AG08396 (cell line): ENCODE data around the gene PPARD.
"Not testable (repeated sequence)": the region's sequence is repeated elsewhere in the genome, so short reads cannot be mapped to it uniquely, and the experiment has no call there.

Source experiments
- DNase-seq: peaks from one replicate; pipeline ENCODE4 v3.0.0; 2012; ENCODE audit warnings: low spot score, mixed read lengths

PPARD gene

DNA sequence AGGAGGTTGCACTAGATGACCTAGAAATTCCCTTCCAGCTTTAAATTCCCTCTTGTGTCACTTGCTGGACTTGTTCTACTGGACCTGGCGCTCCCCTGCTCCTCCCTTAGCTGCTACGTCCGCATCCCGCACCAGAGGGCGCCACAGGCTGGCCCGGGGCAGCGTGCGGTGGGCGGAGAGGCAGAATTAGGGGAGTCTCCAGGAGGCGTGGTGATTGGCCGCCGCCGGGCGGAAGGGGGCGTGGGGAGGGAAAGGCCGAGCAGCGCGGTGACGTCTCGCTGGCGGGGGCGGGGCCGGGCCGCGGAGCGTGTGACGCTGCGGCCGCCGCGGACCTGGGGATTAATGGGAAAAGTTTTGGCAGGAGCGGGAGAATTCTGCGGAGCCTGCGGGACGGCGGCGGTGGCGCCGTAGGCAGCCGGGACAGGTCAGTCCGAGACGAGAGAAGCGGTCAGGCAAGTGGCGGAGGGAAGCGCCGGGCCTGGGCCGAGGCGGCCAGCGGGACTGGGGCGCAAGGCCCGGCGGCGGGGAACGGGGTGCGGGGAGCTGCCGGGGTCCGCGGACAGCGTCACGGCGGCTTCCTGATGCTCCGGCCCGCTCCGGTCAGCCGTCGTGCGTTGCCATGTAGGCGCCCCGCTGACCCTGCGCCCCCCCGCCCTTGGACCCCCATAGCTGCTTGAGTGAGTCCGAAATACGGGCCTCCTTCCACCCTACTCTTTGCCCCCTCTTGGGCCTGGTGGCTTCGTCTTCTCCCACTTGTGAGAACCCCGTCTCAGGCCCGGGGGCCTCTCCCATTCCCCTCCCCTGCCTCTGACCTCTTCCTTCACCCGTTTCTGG is at the start of gene PPARD:
TSS of gene PPARD (plus strand) at position 301 of the 834 bp plus-strand sequence. CDS start 68,530 bp downstream, outside the sequence.
- DNase-seq = peak; percentile 100

- no peak for DNase-seq
Measured at GRCh38 chr6:35293681-35294080, 48.7 kb upstream of the PPARD start.

DNA sequence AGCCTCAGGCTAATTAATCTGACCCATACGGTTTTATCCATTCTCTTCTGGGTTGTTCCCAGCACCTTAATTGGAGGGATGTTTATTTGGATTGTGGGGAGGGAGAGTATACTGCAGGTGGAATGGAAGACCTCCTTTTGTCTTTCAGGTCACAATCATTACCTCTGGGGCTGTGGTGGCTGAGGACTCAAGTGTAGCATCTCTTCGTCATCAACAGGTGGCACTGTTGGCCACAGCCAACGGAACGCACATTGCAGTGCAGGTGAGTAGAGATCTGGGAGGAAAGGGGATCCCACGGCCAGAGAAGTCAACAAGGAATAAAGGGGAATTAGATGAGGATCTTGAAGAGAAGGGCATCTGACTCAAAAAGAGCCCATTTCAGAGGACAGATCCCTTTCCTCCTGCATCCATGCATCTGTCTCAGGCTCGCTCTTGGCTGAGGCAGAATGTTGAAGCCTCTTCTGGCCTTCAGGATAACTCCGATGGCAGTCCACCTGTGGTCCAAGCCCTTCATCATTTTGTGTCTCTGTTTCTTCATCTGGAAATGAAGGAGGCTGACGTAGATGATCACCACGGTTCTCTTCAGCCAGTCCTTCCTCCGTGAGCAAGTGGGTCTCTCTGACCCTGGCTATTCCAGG is 47.9 kb upstream of the PPARD start:
- DNase-seq = peak; percentile 72

GRCh38 chr6:35295036-35295435 is 47.3 kb upstream of the PPARD start:
- no peak for DNase-seq

GRCh38 chr6:35295521-35296315 is 46.6 kb upstream of the PPARD start:
- DNase-seq = no peak

GRCh38 chr6:35296931-35297600 is 45.3 kb upstream of the PPARD start:
- no peak for DNase-seq

GRCh38 chr6:35297601-35298481 is 44.5 kb upstream of the PPARD start, which contains the start of gene DEF6:
Gene DEF6 (plus strand): TSS chr6:35297818. CDS start chr6:35297857, 39 bp downstream.
- peak; percentile 69 for DNase-seq

DNA sequence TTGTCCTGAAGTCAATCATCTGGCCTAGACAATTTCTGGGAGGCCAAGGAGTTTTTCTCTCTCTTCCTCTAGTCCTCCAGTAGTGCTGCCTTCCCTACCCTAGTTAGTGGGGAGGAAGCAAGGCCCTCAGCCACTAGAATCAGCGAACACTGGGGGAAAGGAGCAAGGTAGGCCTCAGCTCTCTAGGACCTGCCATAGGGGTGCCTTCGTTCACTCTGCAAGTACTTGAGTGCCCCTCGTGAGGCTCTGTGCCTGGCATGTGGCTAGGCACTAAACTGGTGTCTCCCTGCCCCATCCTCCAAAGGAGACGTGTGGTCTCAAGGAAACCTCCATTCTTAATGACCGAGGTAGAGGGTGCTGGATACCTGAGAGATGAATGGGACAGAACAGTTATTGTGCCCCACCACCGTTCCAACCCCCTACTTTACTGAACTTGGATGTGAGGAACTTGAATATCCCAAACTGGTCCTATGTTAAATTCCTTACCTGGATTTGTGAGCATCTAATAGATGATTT is 43.7 kb upstream of the PPARD start:
- no peak for DNase-seq

DNA sequence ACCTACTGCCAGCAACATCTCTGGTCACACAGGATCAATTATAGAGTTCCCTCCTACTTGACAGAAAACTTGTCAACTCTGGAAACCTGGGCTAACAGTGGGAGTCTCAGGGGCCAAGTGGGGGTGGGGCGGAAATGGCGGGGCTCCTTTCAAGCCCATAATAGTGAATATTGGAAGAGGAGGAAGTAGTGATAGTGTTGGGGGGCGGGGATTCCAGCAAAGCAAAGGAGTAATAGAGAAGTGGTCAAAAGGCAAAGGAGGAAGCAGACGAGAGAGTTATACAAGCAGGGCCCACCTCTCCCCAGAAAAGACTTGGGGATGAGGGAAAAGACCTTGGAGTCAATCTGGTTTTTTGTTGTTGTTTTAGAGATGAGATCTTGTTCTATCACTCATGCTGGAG is 42.7 kb upstream of the PPARD start:
- no peak for DNase-seq

DNA sequence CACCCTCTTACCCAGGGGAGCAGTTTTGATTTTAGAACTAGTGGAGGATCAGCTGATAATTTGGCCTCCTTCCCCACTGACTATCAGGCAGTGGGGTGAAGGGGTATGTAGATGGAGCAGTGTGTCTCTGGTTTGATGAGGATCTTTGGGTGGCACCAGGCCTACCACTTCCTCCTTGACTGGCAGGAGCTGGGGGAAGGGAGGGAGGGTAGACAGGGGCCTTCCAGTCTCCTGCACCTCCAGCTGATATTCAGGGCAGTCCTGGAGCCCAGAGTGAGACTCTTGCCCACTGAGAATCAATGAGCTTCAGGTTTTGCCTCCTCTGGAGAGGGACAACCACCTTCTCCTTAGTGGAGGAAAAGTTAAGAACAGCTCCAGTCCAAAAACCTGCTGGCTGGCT is 41.5 kb upstream of the PPARD start:
- no peak for DNase-seq

DNA sequence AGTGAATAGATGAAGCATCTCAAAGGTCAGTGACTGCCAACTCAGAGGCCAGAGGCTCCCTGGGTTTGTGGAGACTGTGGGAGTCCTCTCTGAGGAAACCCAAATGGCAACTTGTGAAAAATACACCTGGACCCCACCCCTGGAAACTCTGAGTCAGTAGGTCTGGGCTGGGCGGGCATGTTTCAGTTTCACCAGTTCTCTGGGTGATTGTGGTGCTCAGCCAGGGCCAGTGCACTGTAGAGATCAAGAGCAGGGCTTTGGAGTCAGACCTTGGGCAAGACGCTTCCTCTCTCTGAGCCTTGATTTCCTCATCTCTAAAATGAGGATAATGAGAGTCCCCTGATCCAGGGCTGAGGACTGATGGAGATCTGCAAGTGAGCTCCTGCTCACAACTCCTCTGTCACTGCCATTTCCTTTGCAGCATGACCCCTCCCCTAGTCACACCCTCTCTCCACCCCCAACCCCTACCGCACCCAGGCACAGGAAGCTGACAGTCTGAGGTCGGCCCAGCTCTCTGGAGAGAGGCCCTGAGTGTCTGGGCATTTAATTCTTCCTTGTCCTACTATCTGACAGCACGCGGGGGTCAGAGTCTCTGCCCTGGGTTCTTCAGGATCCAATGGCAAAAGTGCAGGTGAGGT is 39.6 kb upstream of the PPARD start:
- DNase-seq = no peak

GRCh38 chr6:35304299-35304698 is 38.1 kb upstream of the PPARD start:
- DNase-seq = no peak

DNA sequence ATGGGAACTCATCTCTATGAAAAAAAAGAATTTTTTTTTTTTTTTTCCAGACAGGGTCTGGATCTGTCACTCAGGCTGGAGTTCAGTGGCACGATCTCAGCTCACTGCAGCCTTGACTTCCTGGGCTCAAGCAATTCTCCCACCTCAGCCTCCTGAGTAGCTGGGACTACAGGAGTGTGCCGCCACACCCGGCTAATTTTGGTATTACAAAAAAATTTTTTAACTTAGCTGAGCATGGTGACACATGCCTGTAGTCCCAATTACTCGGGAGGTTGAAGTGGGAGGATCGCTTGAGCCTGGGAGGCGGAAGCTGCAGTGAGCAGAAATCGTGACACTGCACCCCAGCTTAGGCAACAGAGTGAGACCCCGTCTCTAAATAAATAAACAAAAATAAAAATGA is 37.2 kb upstream of the PPARD start:
- no peak for DNase-seq

DNA sequence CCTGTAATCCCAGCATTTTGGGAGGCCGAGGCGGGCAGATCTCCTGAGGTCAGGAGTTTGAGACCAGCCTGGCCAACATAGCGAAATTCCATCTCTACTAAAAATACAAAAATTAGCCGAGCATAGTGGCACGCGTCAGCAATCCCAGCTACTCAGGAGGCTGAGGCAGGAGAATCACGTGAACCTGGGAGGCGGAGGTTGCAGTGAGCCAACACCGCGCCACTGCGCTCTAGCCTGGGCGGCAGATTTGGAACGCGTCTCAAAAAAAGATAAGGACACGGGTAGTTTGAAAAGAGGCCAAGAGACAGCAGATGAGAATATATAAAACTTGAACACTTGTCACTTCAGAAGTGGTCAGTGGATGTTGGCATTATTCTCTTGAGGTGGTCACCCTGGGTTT is 35.2 kb upstream of the PPARD start:
- DNase-seq = not testable (repeated sequence)

- not testable (repeated sequence) for DNase-seq
Measured at GRCh38 chr6:35308543-35308942, 33.8 kb upstream of the PPARD start.

GRCh38 chr6:35309611-35310264 is 32.6 kb upstream of the PPARD start:
- DNase-seq = no peak

DNA sequence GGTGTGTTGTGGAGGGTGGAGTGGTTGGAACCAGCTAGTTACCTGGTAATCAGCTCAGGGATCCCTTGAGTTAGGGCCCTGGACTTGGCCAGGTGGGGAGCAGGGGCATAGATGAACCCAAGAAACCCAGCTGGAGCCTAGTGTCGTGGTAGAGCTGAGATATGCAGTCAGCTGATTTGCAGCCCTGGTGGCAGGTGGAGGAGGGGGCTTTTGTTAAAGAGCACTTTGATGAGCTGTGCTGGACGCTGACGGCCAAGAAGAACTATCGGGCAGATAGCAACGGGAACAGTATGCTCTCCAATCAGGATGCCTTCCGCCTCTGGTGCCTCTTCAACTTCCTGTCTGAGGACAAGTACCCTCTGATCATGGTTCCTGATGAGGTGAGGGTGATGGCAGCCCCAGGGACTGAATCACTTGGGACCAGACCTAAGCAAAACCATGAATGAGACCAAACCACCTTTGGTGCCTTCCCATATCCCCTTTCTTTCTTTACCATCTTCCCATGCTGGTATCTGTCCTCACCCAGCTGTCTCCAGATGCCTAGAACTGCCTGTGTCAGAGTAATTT is 32.0 kb upstream of the PPARD start:
- no peak for DNase-seq

- no peak for DNase-seq
Measured at GRCh38 chr6:35311390-35312075, 30.8 kb upstream of the PPARD start.
